Fibroblast of lung (primary cell): Measurements from ENCODE around the gene RGS2. TPM values are rescaled to one million over a fixed set of nuclear protein-coding genes. Genes with fewer than 3 reads are reported as not detected.

ENCODE experiments used
- DNase-seq, 2 donors: peaks; one replicate each; pipeline versions ENCODE4 v3.0.0 to v3.0.0-alpha.2; 2010; ENCODE audit warnings: low read depth in 2 of 2
- H2AFZ ChIP-seq: 2 replicates; pipeline ENCODE4 v1.5.1; 2012; ENCODE audit warnings: low read length, control low read depth, inconsistent platforms
- H3K27ac ChIP-seq: 2 replicates; pipeline ENCODE4 v1.5.1; 2011; ENCODE audit warnings: low read length, control low read depth; ENCODE audit not compliant: insufficient read depth
- H3K27me3 ChIP-seq: 2 replicates; pipeline ENCODE4 v1.5.1; 2011; ENCODE audit warnings: mild to moderate bottlenecking, low read length; ENCODE audit not compliant: control insufficient read depth, insufficient read depth
- H3K36me3 ChIP-seq: 2 replicates; pipeline ENCODE4 v1.5.1; 2011; ENCODE audit warnings: low read length; ENCODE audit not compliant: control insufficient read depth, insufficient read depth
- H3K4me1 ChIP-seq: 2 replicates; pipeline ENCODE4 v1.5.1; 2011; ENCODE audit warnings: low read length; ENCODE audit not compliant: control insufficient read depth, insufficient read depth; ENCODE audit errors: extremely low read depth
- H3K4me2 ChIP-seq: 2 replicates; pipeline ENCODE4 v1.5.1; 2011; ENCODE audit warnings: low read length, control low read depth; ENCODE audit not compliant: insufficient read depth; ENCODE audit errors: extremely low read depth
- H3K4me3 ChIP-seq, 4 experiments: fragments of 200-600 bp in 1 of 4; sonication (generic) in 1 of 4; replicated peaks in 1 of 4; 2 replicates each; pipeline ENCODE4 v1.5.1; 2011 to 2016; ENCODE audit warnings: low read length in 4 of 4, low read depth in 3 of 4, mild to moderate bottlenecking in 3 of 4, control low read depth in 2 of 4, inconsistent platforms in 1 of 4, mixed read lengths in 1 of 4; ENCODE audit not compliant: insufficient read depth in 1 of 4; ENCODE audit errors: control extremely low read depth in 1 of 4
- H3K79me2 ChIP-seq: 2 replicates; pipeline ENCODE4 v1.5.1; 2012; ENCODE audit warnings: mild to moderate bottlenecking, low read length, inconsistent platforms; ENCODE audit not compliant: control insufficient read depth, insufficient read depth
- H3K9ac ChIP-seq: 2 replicates; pipeline ENCODE4 v1.5.1; 2011; ENCODE audit warnings: mild to moderate bottlenecking, low read length, control low read depth; ENCODE audit not compliant: insufficient read depth
- H3K9me3 ChIP-seq: 2 replicates; pipeline ENCODE4 v1.5.1; 2012; ENCODE audit warnings: low read depth, low read length; ENCODE audit not compliant: control insufficient read depth, insufficient read depth
- H4K20me1 ChIP-seq: 2 replicates; pipeline ENCODE4 v1.5.1; 2011; ENCODE audit warnings: low read length; ENCODE audit not compliant: control insufficient read depth, insufficient read depth; ENCODE audit errors: extremely low read depth
- EZH2 ChIP-seq: IDR thresholded peaks from 2 replicates; pipeline ENCODE4 v1.5.1; 2012; ENCODE audit warnings: low read length, control low read depth, mild to moderate bottlenecking; ENCODE audit errors: missing control alignments
- polyA plus RNA-seq, 2 donors: library from polyadenylated mRNA; depleted of rRNA in 1 of 2; stranded (reverse) in 1 of 2; unstranded in 1 of 2; fragments of >200 nt; gene quantifications; 2 replicates each; pipeline ENCODE4 v1.2.1, GENCODE V29; 2011 to 2012; ENCODE audit warnings: missing spikeins in 1 of 2
- total RNA-seq: library from RNA; depleted of rRNA; stranded (reverse); fragments of >200 nt; gene quantifications from 2 replicates; pipeline ENCODE4 v1.2.1, GENCODE V29; 2014
- TF ChIP-seq, protein P1 (sequence below), 2 donors: IDR thresholded peaks in 1 of 2; conservative IDR thresholded peaks in 1 of 2; 1 replicate in 1 of 2; 2 replicates in 1 of 2; pipeline ENCODE4 v1.5.1; 2011 to 2012; ENCODE audit warnings: low read length in 2 of 2, control low read depth in 1 of 2, inconsistent platforms in 1 of 2, low read depth in 1 of 2, mild to moderate bottlenecking in 1 of 2

The RGS2 gene
- total and polyA plus RNA-seq, 2 donors (not counting 1 experiment from before 2014, with no cell fraction given) = 31.7 to 43.9 TPM

DNA sequence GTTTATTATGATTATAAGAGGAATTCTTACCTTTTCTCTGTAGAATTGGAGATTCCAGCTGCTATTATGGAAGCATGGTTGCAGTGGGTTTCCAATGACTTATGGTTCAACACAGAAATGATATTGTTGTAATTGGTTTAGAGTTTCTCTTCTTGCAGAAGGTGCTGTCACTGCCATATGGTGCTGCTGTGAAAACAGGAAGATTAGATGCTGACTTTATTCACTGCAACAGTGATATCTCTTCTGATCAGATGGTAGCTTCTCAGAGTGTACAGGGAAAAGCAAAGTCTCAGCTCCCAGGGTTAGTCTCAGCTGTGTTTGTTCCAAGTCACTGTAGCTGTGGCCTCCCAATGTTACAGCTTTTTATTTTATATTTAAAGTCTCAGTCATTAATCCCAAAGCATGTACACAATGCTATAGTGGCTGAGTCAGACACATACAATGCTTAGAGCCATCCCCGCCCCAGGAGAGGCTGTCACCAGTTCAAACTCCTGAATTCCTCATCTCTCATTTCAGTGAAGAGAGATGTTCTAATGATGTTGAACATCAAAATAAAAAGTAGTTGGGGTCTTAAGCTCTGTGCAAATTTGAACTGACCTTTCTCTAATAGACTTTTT lies 42.7 kb upstream of the RGS2 start:
- no peaks in the 10 kb centered on the region for H4K20me1 ChIP-seq
- no peaks in the 10 kb centered on the region for H3K27me3 ChIP-seq
- H3K4me2 ChIP-seq = no peak overlapping the region
- TF ChIP-seq EZH2 = no peak
- TF ChIP-seq, protein P1, sequence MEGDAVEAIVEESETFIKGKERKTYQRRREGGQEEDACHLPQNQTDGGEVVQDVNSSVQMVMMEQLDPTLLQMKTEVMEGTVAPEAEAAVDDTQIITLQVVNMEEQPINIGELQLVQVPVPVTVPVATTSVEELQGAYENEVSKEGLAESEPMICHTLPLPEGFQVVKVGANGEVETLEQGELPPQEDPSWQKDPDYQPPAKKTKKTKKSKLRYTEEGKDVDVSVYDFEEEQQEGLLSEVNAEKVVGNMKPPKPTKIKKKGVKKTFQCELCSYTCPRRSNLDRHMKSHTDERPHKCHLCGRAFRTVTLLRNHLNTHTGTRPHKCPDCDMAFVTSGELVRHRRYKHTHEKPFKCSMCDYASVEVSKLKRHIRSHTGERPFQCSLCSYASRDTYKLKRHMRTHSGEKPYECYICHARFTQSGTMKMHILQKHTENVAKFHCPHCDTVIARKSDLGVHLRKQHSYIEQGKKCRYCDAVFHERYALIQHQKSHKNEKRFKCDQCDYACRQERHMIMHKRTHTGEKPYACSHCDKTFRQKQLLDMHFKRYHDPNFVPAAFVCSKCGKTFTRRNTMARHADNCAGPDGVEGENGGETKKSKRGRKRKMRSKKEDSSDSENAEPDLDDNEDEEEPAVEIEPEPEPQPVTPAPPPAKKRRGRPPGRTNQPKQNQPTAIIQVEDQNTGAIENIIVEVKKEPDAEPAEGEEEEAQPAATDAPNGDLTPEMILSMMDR (conservative IDR thresholded peaks at IDR 0.05 in 1 of 2, IDR thresholded peaks at IDR 0.05 in 1 of 2; ENCODE audit: low read depth in 1 of 2, low read length in 2 of 2) = no peak
- H3K79me2 ChIP-seq = no peaks in the 10 kb centered on the region
- no peaks in the 10 kb centered on the region for H3K9me3 ChIP-seq
- H3K36me3 ChIP-seq = no peaks in the 10 kb centered on the region
- peaks cover 6% of the 10 kb centered on the region for H3K4me1 ChIP-seq
- peak; percentile 3 to 33 for DNase-seq
- H3K4me3 ChIP-seq = no peak overlapping the region
- H3K27ac ChIP-seq = no peak overlapping the region
- no peak overlapping the region for H3K9ac ChIP-seq
- H2AFZ ChIP-seq = no peak overlapping the region

DNA sequence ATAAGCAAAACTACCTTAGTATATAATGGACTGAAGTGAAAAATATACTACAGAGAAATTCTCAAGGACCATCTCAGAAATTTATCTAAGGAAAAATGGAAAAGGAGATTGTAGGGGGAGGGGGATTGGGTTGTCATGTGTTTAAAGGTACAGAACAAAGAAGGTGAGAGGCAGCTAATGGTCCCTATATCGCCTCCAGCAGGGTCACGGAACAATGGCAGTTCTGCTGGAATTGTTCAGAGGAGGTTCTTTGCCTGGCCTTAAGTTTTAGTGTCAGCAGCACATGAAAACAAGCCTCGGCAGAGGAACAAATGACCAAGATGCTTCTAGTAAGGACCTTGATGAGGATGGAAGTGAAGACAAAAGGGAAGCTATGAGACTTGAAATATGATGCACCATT lies 42.0 kb upstream of the RGS2 start:
- Histone ChIP-seq H3K4me2 (no peak overlapping the region), H2AFZ (no peak overlapping the region), H3K9me3 (no peaks in the 10 kb centered on the region), H3K79me2 (no peaks in the 10 kb centered on the region), H3K4me3 (no peak overlapping the region), H3K4me1 (peaks cover 6% of the 10 kb centered on the region), H3K36me3 (no peaks in the 10 kb centered on the region), H3K27ac (no peak overlapping the region), H3K9ac (no peak overlapping the region), H3K27me3 (no peaks in the 10 kb centered on the region), H4K20me1 (no peaks in the 10 kb centered on the region)
- no peak for TF ChIP-seq EZH2
- TF ChIP-seq, protein P1 (conservative IDR thresholded peaks at IDR 0.05 in 1 of 2, IDR thresholded peaks at IDR 0.05 in 1 of 2; ENCODE audit: low read depth in 1 of 2, low read length in 2 of 2) = no peak
- DNase-seq = no peak

DNA sequence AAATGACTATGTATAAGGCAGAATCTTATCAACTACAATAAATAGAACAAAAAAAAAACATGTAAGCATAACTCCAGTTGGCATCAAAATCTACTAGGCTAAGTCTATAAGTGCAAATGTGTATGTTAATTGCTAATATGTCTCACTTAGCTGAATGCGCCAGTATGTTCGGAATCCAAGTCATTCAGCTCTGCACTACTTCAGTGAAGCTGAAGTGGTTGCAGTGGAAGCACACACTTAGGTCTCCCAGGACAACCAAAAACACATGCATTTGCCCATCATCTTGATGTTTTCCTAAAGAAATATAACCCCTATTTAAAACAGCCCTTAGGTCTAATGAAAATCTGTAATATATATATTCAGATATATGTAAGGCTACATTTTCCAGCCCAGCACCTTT lies 41.0 kb upstream of the RGS2 start:
- H2AFZ ChIP-seq = no peak overlapping the region
- no peak overlapping the region for H3K4me2 ChIP-seq
- peaks cover 6% of the 10 kb centered on the region for H3K4me1 ChIP-seq
- no peaks in the 10 kb centered on the region for H3K27me3 ChIP-seq
- H4K20me1 ChIP-seq = no peaks in the 10 kb centered on the region
- H3K27ac ChIP-seq = no peak overlapping the region
- H3K4me3 ChIP-seq = no peak overlapping the region
- DNase-seq = no peak
- TF ChIP-seq, protein P1 (conservative IDR thresholded peaks at IDR 0.05 in 1 of 2, IDR thresholded peaks at IDR 0.05 in 1 of 2; ENCODE audit: low read depth in 1 of 2, low read length in 2 of 2) = no peak
- TF ChIP-seq EZH2 = no peak
- no peaks in the 10 kb centered on the region for H3K79me2 ChIP-seq
- H3K36me3 ChIP-seq = no peaks in the 10 kb centered on the region
- no peak overlapping the region for H3K9ac ChIP-seq
- no peaks in the 10 kb centered on the region for H3K9me3 ChIP-seq
